Fibroblast of skin of abdomen (primary cell): Measurements from ENCODE around the gene DCC.

Experiments used
- DNase-seq: peaks from one replicate; pipeline ENCODE4 v3.0.0-alpha.2; 2013

The DCC gene

GRCh38 chr18:52945552-52945951, 605.6 kb downstream of the DCC start:
- DNase-seq, result no peak

GRCh38 chr18:52948868-52949444, 609.0 kb downstream of the DCC start:
- no peak for DNase-seq

GRCh38 chr18:52950155-52950554, 610.2 kb downstream of the DCC start:
- no peak for DNase-seq

GRCh38 chr18:52953387-52953786, 613.4 kb downstream of the DCC start:
- no peak for DNase-seq

- no peak for DNase-seq
These were observed 623.5 kb downstream of the DCC start for GRCh38 chr18:52963481-52963880.

- DNase-seq, result no peak
These were observed 630.7 kb downstream of the DCC start for GRCh38 chr18:52970686-52971085.

GRCh38 chr18:52971097-52971496, 631.1 kb downstream of the DCC start:
- no peak for DNase-seq

- no peak for DNase-seq
These were observed 639.9 kb downstream of the DCC start for GRCh38 chr18:52979892-52980291.

GRCh38 chr18:52991246-52991645, 651.2 kb downstream of the DCC start:
- DNase-seq, result no peak

GRCh38 chr18:52992041-52992440, 652.0 kb downstream of the DCC start:
- DNase-seq, result peak; percentile 1

GRCh38 chr18:52995875-52996274, 655.9 kb downstream of the DCC start:
- DNase-seq, result no peak

- no peak for DNase-seq
These were observed 659.6 kb downstream of the DCC start for GRCh38 chr18:52999633-53000032.

GRCh38 chr18:53004798-53005197, 664.8 kb downstream of the DCC start:
- DNase-seq, result no peak

- no peak for DNase-seq
These were observed 678.8 kb downstream of the DCC start for GRCh38 chr18:53018791-53019190.

GRCh38 chr18:53025247-53025646, 685.2 kb downstream of the DCC start:
- DNase-seq, result no peak

- no peak for DNase-seq
These were observed 688.6 kb downstream of the DCC start for GRCh38 chr18:53028565-53028964.

- no peak for DNase-seq
These were observed 693.1 kb downstream of the DCC start for GRCh38 chr18:53033128-53033527.

GRCh38 chr18:53038608-53039007, 698.6 kb downstream of the DCC start:
- DNase-seq, result no peak

- no peak for DNase-seq
These were observed 700.3 kb downstream of the DCC start for GRCh38 chr18:53040286-53040685.

- DNase-seq, result no peak
These were observed 716.1 kb downstream of the DCC start for GRCh38 chr18:53056064-53056463.

- DNase-seq, result no peak
These were observed 730.8 kb downstream of the DCC start for GRCh38 chr18:53070788-53071187.

GRCh38 chr18:53080687-53081086, 740.7 kb downstream of the DCC start:
- no peak for DNase-seq

- DNase-seq, result no peak
These were observed 753.6 kb downstream of the DCC start for GRCh38 chr18:53093636-53094035.

- no peak for DNase-seq
These were observed 761.6 kb downstream of the DCC start for GRCh38 chr18:53101536-53102105.

- DNase-seq, result no peak
These were observed 774.4 kb downstream of the DCC start for GRCh38 chr18:53114441-53114840.
